HUES6 (cell line): ENCODE data around the gene PRPF19.

Source experiments
- H3K27ac ChIP-seq: 2 replicates; pipeline ENCODE4 v1.7.0; 2013; ENCODE audit warnings: low read depth, mild to moderate bottlenecking, low read length, inconsistent platforms
- H3K27me3 ChIP-seq: 2 replicates; pipeline ENCODE4 v1.6.1; 2013; ENCODE audit warnings: low read length; ENCODE audit not compliant: control insufficient read depth, insufficient read depth
- H3K36me3 ChIP-seq: 2 replicates; pipeline ENCODE4 v1.6.1; 2013; ENCODE audit warnings: low read length; ENCODE audit not compliant: control insufficient read depth, insufficient read depth
- H3K4me1 ChIP-seq: 2 replicates; pipeline ENCODE4 v1.6.1; 2013; ENCODE audit warnings: low read length; ENCODE audit not compliant: control insufficient read depth, insufficient read depth
- H3K4me3 ChIP-seq: 2 replicates; pipeline ENCODE4 v1.5.1; 2013; ENCODE audit warnings: low read depth, low read length
- H3K9ac ChIP-seq: one replicate; pipeline ENCODE4 v1.6.1; 2013; ENCODE audit warnings: mild to moderate bottlenecking, low read length
- H3K9me3 ChIP-seq: 2 replicates; pipeline ENCODE4 v1.6.1; 2013; ENCODE audit warnings: low read depth, low read length; ENCODE audit not compliant: control insufficient read depth, insufficient read depth

PRPF19 gene

DNA sequence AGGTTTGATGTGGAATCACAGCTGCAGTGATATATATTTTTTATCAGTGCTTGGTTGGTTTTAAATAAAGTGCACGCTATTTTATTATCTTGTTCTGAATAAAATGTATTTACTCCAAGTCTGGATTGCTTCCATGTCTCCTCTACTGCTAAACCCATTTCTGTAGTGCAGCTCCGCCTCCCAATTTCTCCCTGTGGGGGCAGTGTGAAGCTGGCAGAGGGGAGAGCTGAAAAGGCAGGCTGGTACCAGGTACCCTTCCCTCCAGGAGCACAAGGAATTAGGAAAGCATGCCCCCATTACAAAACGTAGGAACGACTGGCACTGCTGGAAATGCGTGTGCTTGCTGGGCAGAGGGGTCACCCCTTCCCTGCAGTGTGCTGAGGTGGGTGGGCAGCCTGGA is 16.9 kb upstream of the PRPF19 start:
- H3K9me3 ChIP-seq, result no peaks in the 10 kb centered on the region
- H3K27ac ChIP-seq, result no peak overlapping the region
- peaks cover 22% of the 10 kb centered on the region; the same call in 1 of the 2 replicates for H3K4me1 ChIP-seq
- no peaks in the 10 kb centered on the region for H3K27me3 ChIP-seq
- peaks cover 31% of the 10 kb centered on the region for H3K36me3 ChIP-seq
- no peak overlapping the region for H3K9ac ChIP-seq
- H3K4me3 ChIP-seq, result no peak overlapping the region

- H3K27ac ChIP-seq, result no peak overlapping the region
- H3K36me3 ChIP-seq, result peaks cover 27% of the 10 kb centered on the region
- H3K9me3 ChIP-seq, result no peaks in the 10 kb centered on the region; the same call in 1 of the 2 replicates
- no peak overlapping the region for H3K4me3 ChIP-seq
- H3K4me1 ChIP-seq, result peaks cover 22% of the 10 kb centered on the region; the same call in 1 of the 2 replicates
- no peaks in the 10 kb centered on the region for H3K27me3 ChIP-seq
- H3K9ac ChIP-seq, result no peak overlapping the region
Measured at GRCh38 chr11:60922906-60923305, 16.5 kb upstream of the PRPF19 start.

- Histone ChIP-seq H3K4me3 (no peak overlapping the region), H3K27me3 (no peaks in the 10 kb centered on the region), H3K27ac (no peak overlapping the region), H3K9ac (no peak overlapping the region), H3K9me3 (no peaks in the 10 kb centered on the region; the same call in 1 of the 2 replicates), H3K36me3 (peaks cover 26% of the 10 kb centered on the region), H3K4me1 (peaks cover 22% of the 10 kb centered on the region; the same call in 1 of the 2 replicates)
Measured at GRCh38 chr11:60921777-60922335, 15.5 kb upstream of the PRPF19 start.

GRCh38 chr11:60921259-60921658 is 14.9 kb upstream of the PRPF19 start:
- no peak overlapping the region for H3K4me3 ChIP-seq
- H3K4me1 ChIP-seq, result peaks cover 28% of the 10 kb centered on the region
- no peak overlapping the region for H3K27ac ChIP-seq
- H3K27me3 ChIP-seq, result no peaks in the 10 kb centered on the region
- H3K9me3 ChIP-seq, result no peaks in the 10 kb centered on the region; the same call in 1 of the 2 replicates
- H3K36me3 ChIP-seq, result peaks cover 26% of the 10 kb centered on the region
- no peak overlapping the region for H3K9ac ChIP-seq

GRCh38 chr11:60919956-60920355 is 13.6 kb upstream of the PRPF19 start:
- Histone ChIP-seq H3K4me1 (peaks cover 28% of the 10 kb centered on the region), H3K27me3 (no peaks in the 10 kb centered on the region), H3K4me3 (no peak overlapping the region), H3K27ac (no peak overlapping the region), H3K36me3 (peaks cover 26% of the 10 kb centered on the region), H3K9me3 (no peaks in the 10 kb centered on the region; the same call in 1 of the 2 replicates), H3K9ac (no peak overlapping the region)

DNA sequence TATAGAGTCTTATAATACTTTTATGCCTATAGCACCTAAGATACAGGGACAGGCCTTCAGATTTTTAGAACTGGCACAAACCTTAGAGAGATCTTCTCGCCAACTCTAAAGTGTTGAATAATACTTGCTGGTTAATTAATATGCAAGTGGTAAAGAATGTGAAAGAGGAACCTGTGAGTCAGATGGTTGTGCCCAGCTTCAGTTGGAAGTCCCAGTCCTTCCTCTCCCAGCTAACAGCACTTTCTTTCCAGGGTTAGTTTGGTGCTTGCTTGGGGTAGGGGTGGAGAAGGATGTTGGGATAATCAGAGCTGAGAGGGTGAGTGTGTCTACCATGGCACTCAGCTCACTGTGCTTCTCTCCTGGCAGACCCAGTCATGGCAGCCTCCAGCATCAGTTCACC is 12.9 kb upstream of the PRPF19 start:
- H3K27ac ChIP-seq, result no peak overlapping the region

DNA sequence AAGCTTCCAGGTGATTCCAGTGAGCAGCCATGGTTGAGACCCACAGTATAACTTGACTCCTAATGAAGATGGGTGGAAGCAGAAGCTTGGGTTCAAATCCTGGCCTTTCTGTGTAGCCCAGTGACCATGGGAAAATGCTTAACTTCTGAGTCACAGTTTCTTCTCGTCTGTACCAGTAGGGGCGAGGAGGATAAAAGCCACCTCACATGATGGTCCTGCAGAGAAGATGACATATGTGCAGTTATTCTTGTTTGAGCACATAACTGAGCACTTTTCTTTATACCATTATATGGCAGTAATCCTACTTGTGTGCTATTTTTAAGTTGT is 12.5 kb upstream of the PRPF19 start:
- Histone ChIP-seq H3K4me3 (no peak overlapping the region), H3K9ac (no peak overlapping the region), H3K36me3 (peaks cover 26% of the 10 kb centered on the region), H3K27ac (no peak overlapping the region), H3K27me3 (no peaks in the 10 kb centered on the region), H3K9me3 (no peaks in the 10 kb centered on the region; the same call in 1 of the 2 replicates), H3K4me1 (peaks cover 32% of the 10 kb centered on the region)

More for the DNA sequence above, 12.9 kb upstream of the PRPF19 start:
- Histone ChIP-seq H3K4me3 (no peak overlapping the region), H3K9me3 (no peaks in the 10 kb centered on the region; the same call in 1 of the 2 replicates), H3K9ac (no peak overlapping the region), H3K27me3 (no peaks in the 10 kb centered on the region), H3K36me3 (peaks cover 26% of the 10 kb centered on the region), H3K4me1 (peaks cover 35% of the 10 kb centered on the region)

DNA sequence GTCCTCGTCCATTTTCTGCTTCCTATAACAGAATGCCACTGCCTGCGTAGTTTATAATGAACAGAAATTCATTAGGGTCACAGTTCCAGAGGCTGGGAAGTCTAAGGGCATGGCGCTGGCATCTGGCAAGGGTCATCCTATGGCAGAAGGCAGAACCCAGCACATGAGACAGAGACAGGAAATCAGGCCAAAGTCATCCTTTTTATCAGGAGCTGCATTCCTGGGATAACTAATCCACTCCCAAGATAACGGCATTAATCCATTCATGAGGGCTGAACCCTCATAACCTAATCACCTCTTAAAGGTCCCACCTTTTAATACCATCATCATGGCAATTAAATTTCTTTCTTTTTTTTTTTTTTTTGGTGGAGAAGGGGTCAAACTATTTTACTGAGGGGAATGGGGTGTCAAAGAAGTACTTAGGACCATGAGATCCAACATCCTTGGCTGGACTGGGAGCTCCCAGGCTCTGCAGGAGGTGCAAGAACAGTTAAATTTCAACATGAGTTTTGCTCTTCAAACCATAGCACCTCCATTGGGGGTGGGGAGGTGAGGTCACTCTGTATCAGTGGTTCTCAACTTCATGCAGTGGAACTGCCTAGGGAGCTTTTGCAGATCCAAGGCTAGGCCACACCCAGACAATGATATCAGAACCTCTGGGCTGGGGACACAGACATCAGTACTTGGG is 12.0 kb upstream of the PRPF19 start:
- Histone ChIP-seq H3K36me3 (peaks cover 26% of the 10 kb centered on the region), H3K4me3 (no peak overlapping the region), H3K9me3 (no peaks in the 10 kb centered on the region; the same call in 1 of the 2 replicates), H3K9ac (no peak overlapping the region), H3K27ac (no peak overlapping the region), H3K4me1 (peaks cover 30% of the 10 kb centered on the region), H3K27me3 (no peaks in the 10 kb centered on the region)

GRCh38 chr11:60917267-60917666 is 10.9 kb upstream of the PRPF19 start:
- 0 out of 2 replicates have a peak, but pooled peaks cover under 1% of the 10 kb centered on the region for H3K27me3 ChIP-seq
- peaks cover 22% of the 10 kb centered on the region for H3K36me3 ChIP-seq
- no peak overlapping the region for H3K4me3 ChIP-seq
- no peaks in the 10 kb centered on the region; the same call in 1 of the 2 replicates for H3K9me3 ChIP-seq
- H3K27ac ChIP-seq, result no peak overlapping the region
- no peak overlapping the region for H3K9ac ChIP-seq
- peaks cover 39% of the 10 kb centered on the region for H3K4me1 ChIP-seq

DNA sequence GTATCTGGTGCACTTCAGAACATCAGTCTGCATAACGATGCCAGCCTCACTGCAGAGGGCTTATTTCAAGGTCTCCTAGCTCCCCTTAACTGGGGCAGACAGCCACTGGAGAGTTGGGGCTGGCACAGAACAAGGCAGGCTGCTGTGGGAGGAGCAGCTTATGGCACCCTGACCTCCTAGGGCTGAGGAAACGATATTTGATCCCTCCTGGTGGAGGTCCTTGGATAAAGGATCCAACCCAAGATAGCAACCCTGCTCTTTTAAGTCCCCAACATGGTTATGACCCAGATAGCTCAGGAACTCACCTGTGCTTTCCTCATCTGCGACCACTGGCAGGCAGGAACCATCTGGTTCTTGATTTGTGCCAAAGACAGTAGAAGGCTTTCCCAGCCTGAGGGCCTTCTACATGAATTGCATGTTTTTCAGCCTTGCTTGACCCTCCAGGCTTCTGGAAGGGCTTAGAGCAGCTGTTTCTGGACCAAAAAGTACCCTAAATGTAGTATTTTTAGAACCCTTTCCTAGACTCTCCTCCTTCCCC is 10.4 kb upstream of the PRPF19 start:
- H3K9me3 ChIP-seq, result no peaks in the 10 kb centered on the region; the same call in 1 of the 2 replicates
- no peak overlapping the region for H3K4me3 ChIP-seq
- H3K27ac ChIP-seq, result no peak overlapping the region
- H3K27me3 ChIP-seq, result 0 out of 2 replicates have a peak, but pooled peaks cover 3% of the 10 kb centered on the region
- peaks cover 21% of the 10 kb centered on the region for H3K36me3 ChIP-seq
- H3K4me1 ChIP-seq, result peaks cover 39% of the 10 kb centered on the region
- H3K9ac ChIP-seq, result no peak overlapping the region
